GM21786 (cell line): ENCODE data around the gene CWF19L2.

ENCODE experiments used
- ATAC-seq: cut with Tn5 transposase; IDR thresholded peaks from one replicate; pipeline ENCODE4 v1.9.1; 2021; ENCODE audit not compliant: unreplicated experiment

Gene CWF19L2

GRCh38 chr11:107316426-107316825 is 141.2 kb downstream of the CWF19L2 start:
- no peak for ATAC-seq

- ATAC-seq: no peak
These were observed 149.6 kb downstream of the CWF19L2 start for GRCh38 chr11:107307991-107308390.

GRCh38 chr11:107301878-107302277 is 155.7 kb downstream of the CWF19L2 start:
- no peak for ATAC-seq

GRCh38 chr11:107293677-107294344 is 163.8 kb downstream of the CWF19L2 start:
- ATAC-seq: no peak

GRCh38 chr11:107282195-107282594 is 175.4 kb downstream of the CWF19L2 start:
- ATAC-seq: no peak
